Cerebellar cortex (tissue), 1 donor: ENCODE results near the gene OSTC.
"Not testable (repeated sequence)": the region's sequence is repeated elsewhere in the genome, so short reads cannot be mapped to it uniquely, and the experiment has no call there.

Experiments
- DNase-seq: peaks from one replicate; pipeline ENCODE4 v3.0.0-alpha.2; 2015; ENCODE audit warnings: low spot score

Gene OSTC

GRCh38 chr4:108646706-108647105 lies 3.7 kb upstream of the OSTC start:
- DNase-seq = no peak

- DNase-seq = no peak
Observed at GRCh38 chr4:108649863-108650211, 562 bp upstream of the OSTC start.

- DNase-seq = no peak
Observed at GRCh38 chr4:108651014-108651791, 804 bp downstream of the OSTC start.

- no peak for DNase-seq
Observed at GRCh38 chr4:108662629-108663028, 12.2 kb downstream of the OSTC start.

- DNase-seq = no peak
Observed at GRCh38 chr4:108674356-108674977, 24.1 kb downstream of the OSTC start.

GRCh38 chr4:108681321-108681809 lies 31.0 kb downstream of the OSTC start:
- DNase-seq = no peak

GRCh38 chr4:108683479-108683878 lies 33.1 kb downstream of the OSTC start:
- DNase-seq = peak; percentile 25

GRCh38 chr4:108685036-108685686 lies 34.8 kb downstream of the OSTC start:
- DNase-seq = no peak

- DNase-seq = no peak
Observed at GRCh38 chr4:108690738-108691137, 40.3 kb downstream of the OSTC start.

- no peak for DNase-seq
Observed at GRCh38 chr4:108693211-108693610, 42.8 kb downstream of the OSTC start.

- DNase-seq = no peak
Observed at GRCh38 chr4:108693819-108694218, 43.4 kb downstream of the OSTC start.

- no peak for DNase-seq
Observed at GRCh38 chr4:108694423-108694822, 44.0 kb downstream of the OSTC start.

GRCh38 chr4:108695062-108695461 lies 44.7 kb downstream of the OSTC start:
- DNase-seq = no peak

- DNase-seq = no peak
Observed at GRCh38 chr4:108696160-108696559, 45.8 kb downstream of the OSTC start.

- no peak for DNase-seq
Observed at GRCh38 chr4:108700081-108700757, 49.8 kb downstream of the OSTC start.

GRCh38 chr4:108702960-108703359 lies 52.6 kb downstream of the OSTC start:
- DNase-seq = no peak

GRCh38 chr4:108703370-108703769 lies 53.0 kb downstream of the OSTC start:
- DNase-seq = no peak

GRCh38 chr4:108703966-108704365 lies 53.6 kb downstream of the OSTC start:
- no peak for DNase-seq

GRCh38 chr4:108706289-108706688 lies 55.9 kb downstream of the OSTC start:
- DNase-seq = no peak

GRCh38 chr4:108709234-108709633 lies 58.8 kb downstream of the OSTC start:
- DNase-seq = no peak

GRCh38 chr4:108709722-108710121 lies 59.3 kb downstream of the OSTC start:
- DNase-seq = no peak

- DNase-seq = not testable (repeated sequence)
Observed at GRCh38 chr4:108710578-108710977, 60.2 kb downstream of the OSTC start.

GRCh38 chr4:108714880-108715279 lies 64.5 kb downstream of the OSTC start:
- DNase-seq = no peak
